GM12878 (cell line): ENCODE measurements around the gene PLEKHA1.

Experiments used
- NR2C1 ChIP-seq: fragments of 450-650 bp; IDR thresholded peaks from 2 replicates; pipeline ENCODE4 v1.6.1; 2017; ENCODE audit warnings: antibody characterized with exemption, mild to moderate bottlenecking, moderate library complexity
- TF ChIP-seq, protein P1 (sequence below), 3 experiments: IDR thresholded peaks in 2 of 3; conservative IDR thresholded peaks in 1 of 3; 2 replicates each; pipeline ENCODE4 v1.5.1; 2011; ENCODE audit warnings: low read depth in 3 of 3, low read length in 3 of 3, mild to moderate bottlenecking in 3 of 3, control low read depth in 2 of 3, moderate library complexity in 2 of 3, inconsistent platforms in 1 of 3, mixed read lengths in 1 of 3; ENCODE audit not compliant: control insufficient read depth in 2 of 3, insufficient read depth in 1 of 3; ENCODE audit errors: extremely low read depth in 1 of 3

DNA sequence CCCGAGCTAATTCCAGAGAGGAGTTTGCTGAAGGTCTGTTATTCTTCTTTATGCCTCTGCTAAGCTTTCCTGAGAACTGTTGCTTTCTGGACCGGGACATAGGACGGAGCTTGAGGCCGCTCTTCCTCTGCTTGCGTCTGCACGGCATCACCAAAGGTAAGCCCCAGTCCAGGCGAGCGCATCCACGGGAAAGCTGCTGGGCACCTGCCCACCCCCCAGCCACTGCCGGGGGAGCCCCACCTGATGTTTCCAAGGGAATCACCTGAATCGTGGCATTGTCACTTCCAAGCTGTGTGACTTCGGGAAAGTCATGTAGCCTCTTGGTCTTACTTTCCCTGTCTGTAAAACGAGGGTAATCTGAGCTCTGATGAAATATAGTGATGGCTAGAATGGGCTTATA, 45.1 kb upstream of the PLEKHA1 start:
- TF ChIP-seq, protein P1, sequence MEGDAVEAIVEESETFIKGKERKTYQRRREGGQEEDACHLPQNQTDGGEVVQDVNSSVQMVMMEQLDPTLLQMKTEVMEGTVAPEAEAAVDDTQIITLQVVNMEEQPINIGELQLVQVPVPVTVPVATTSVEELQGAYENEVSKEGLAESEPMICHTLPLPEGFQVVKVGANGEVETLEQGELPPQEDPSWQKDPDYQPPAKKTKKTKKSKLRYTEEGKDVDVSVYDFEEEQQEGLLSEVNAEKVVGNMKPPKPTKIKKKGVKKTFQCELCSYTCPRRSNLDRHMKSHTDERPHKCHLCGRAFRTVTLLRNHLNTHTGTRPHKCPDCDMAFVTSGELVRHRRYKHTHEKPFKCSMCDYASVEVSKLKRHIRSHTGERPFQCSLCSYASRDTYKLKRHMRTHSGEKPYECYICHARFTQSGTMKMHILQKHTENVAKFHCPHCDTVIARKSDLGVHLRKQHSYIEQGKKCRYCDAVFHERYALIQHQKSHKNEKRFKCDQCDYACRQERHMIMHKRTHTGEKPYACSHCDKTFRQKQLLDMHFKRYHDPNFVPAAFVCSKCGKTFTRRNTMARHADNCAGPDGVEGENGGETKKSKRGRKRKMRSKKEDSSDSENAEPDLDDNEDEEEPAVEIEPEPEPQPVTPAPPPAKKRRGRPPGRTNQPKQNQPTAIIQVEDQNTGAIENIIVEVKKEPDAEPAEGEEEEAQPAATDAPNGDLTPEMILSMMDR (IDR thresholded peaks at IDR 0.05 in 2 of 3, conservative IDR thresholded peaks at IDR 0.05 in 1 of 3; ENCODE audit: control insufficient read depth in 2 of 3, extremely low read depth in 1 of 3, insufficient read depth in 1 of 3, low read depth in 3 of 3, low read length in 3 of 3) = no peak
- TF ChIP-seq NR2C1 = no peak
